Embryonic facial prominence (tissue), 1 donor: Measurements from ENCODE around the gene PSMA7.
"Not testable (repeated sequence)": the region's sequence is repeated elsewhere in the genome, so short reads cannot be mapped to it uniquely, and the experiment has no call there.

Experiments
- DNase-seq: peaks from one replicate; pipeline ENCODE4 v3.0.0-alpha.2; 2016; ENCODE audit errors: extremely low spot score

The PSMA7 gene

DNA sequence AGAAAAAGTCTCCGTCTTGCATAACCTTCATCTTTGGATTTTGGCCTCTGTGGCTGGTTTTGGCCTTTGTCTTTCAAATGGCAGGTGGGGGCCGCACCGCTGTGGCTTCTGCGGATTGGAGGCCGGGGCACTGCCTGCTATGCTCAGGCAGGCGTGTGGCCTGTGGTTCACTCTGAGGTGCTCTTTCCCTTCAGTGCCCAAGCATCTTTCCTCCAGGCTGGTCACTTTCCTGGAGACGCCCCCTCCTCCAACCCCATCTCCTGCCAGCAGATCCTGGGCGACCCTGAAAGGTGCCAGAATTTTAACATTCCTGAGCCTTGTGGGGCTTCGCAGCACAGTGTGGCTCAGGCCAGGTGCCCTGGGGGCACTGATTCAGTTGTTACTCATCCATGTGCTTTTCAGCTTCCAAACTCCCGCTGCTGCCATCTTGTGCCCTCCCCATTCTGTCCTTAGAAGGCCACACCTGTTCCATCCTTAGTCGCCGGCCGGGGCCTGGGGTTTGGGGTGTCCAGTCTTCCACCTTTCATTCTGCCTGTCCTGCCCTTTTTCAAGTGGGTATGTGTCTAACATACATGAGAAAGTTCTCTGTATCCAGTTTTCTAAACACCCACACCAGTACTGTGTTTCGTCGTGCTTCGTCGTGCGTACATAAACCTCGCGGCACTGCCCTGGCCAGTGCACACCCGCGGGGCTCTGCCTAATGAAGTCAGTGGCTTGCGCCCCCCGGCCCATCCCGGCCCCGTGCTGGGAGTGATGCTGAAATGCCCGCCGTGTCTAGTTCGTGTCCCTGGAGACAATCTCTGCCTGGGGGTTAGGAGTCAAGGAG, 12.4 kb upstream of the PSMA7 start:
- no peak for DNase-seq

DNA sequence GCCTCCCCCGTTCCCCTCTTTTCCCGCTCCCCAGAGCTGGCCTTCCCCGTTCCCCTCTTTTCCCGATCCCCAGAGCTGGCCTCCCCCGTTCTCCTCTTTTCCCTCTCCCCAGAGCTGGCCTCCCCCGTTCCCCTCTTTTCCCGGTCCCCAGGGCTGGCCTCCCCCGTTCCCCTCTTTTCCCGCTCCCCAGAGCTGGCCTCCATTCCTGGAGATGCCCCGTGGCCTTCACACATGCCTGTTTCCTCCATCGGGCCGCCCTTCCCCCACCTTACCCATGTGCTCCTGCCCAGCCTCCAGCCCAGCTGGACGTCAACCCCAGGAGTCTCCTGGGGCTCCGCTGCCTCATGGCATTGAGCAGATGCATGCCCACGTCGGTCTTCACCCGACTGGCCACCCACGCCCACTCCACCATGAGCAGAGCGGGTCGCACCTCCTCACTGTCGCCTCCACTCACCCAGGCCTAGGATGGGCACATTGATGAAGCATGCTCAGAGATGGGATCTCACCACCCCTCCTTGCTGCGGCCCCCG, 8.7 kb upstream of the PSMA7 start:
- no peak for DNase-seq

- no peak for DNase-seq
Observed at GRCh38 chr20:62151225-62151624, 8.0 kb upstream of the PSMA7 start.

DNA sequence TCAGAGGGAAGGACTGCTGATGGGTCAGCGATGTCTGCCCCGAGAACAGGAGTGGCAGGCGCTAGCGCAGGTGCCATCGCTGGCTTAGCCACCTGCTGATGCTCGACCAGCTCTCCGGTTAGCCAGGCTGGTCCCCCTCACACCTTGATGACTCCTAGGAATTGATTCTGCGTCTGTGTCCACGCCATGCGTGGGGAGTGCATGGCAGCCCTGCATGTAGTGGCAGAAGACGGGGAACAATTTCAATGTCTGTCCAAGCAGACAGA, 7.0 kb upstream of the PSMA7 start:
- DNase-seq = no peak

GRCh38 chr20:62149532-62150309, 6.5 kb upstream of the PSMA7 start:
- DNase-seq = peak; percentile 30

- no peak for DNase-seq
Observed at GRCh38 chr20:62148908-62149314, 5.7 kb upstream of the PSMA7 start.

- DNase-seq = not testable (repeated sequence)
Observed at GRCh38 chr20:62148383-62148782, 5.2 kb upstream of the PSMA7 start.

- DNase-seq = no peak
Observed at GRCh38 chr20:62147528-62147927, 4.3 kb upstream of the PSMA7 start.

DNA sequence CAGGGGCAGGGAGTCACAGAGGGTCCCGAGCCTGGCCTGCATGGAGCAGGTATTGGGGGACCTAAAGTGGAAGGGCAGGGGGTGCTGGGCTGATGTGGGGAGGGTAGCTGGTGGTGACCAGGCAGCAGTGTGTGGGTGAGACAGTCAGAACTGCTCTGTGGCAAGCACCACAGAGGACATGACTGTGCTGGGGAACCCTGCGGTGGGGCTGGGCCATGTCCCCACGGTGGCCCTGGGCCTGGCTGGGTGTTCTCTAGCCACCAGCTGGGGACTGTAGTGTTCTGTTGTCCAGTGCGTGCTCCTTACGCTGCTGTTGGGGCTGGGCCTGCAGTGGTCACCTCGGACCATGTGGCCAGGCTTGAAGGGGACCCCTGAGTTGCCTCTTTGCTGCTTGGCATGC, 3.9 kb upstream of the PSMA7 start:
- DNase-seq = no peak

DNA sequence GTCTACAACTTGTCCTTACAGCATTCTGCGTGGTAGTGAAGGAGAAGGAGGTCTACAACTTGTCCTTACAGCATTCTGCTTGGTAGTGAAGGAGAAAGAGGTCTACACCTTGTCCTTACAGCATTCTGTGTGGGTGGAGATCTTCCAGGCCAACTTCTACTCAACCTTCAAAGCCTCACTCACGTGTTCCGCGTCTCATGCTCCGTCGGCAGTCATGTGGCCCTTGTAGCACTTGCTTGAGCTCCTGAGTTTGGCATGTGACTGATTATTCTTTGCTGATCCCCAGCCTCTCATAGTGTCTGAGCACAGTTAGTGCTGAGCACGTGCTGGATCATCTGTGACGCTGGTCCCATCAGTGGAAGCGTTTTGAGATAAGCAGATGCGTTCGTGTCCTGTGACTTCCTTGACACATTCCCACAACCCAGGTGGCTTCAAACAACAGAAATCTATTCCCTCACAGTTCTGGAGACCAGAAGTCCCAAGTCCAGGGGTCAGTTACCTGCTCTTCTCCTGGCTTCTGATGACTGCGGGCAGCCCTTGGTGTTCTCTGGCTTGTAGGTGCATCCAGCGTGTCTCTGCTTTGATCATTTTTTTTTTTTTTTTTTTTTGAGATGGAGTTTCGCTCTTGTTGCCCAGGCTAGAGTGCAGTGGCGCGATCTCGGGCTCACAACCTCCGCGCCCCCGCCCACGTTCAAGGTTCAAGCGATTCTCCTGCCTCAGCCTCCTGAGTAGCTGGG, 3.0 kb upstream of the PSMA7 start:
- DNase-seq = no peak

DNA sequence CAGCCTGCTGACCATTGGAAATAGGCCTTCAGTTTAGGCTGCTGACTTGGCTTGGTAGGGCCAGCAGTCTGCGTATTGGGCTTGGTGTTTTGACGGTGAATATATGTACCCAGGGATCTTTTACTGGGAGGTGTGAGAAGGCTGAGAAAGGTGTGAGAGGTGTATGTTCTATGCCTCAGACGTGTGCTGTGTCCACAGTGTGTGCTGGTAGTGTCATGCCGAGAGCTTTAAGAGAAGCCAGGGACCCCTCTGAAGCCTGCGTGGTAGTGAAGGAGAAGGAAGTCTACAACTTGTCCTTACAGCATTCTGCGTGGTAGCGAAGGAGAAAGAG, 2.5 kb upstream of the PSMA7 start:
- no peak for DNase-seq

- DNase-seq = no peak
Observed at GRCh38 chr20:62143957-62144825, 997 bp upstream of the PSMA7 start.

- DNase-seq = no peak
Observed at GRCh38 chr20:62142252-62143080, 728 bp downstream of the PSMA7 start.

DNA sequence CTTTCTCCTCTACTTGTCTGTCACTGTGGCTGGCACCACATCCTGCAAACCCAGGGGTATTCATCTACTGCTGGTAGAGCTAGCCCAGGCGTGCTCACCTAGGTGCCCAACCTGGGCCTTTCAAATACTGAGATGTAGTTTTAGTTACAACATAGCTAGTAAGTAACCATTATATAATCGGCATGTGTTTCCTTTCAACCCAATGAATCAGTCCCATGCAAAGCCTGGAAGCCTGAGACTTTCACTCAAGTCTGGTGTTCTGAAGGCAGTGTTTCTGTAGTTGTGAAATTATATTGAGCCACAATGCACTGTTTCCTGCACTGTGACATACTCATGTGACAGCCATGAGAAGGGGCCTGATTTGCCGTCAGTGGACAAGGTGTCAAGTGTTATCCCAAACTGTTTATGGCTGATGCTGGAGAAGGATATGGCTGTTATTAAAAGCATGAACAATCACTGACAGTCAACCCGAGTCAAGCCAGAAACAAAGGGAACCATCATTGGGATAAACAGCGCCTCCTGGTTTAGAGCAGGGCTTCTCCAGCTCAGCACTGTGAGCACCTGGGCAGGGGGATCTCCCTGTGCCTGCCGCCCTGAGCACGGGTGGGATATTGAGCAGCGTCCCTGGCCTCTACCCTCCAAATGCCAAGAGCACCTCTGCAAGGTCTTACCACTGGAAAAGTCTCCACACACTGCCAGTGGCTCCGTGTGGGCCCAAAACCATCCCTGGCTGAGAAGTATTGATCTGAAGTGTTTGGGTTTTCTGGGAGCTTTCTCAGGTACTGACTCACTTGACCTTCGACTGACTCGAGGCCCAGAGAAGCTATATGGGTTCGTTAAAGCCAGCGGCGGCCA, 1.6 kb downstream of the PSMA7 start:
- no peak for DNase-seq

GRCh38 chr20:62141043-62141396, 2.2 kb downstream of the PSMA7 start:
- no peak for DNase-seq

DNA sequence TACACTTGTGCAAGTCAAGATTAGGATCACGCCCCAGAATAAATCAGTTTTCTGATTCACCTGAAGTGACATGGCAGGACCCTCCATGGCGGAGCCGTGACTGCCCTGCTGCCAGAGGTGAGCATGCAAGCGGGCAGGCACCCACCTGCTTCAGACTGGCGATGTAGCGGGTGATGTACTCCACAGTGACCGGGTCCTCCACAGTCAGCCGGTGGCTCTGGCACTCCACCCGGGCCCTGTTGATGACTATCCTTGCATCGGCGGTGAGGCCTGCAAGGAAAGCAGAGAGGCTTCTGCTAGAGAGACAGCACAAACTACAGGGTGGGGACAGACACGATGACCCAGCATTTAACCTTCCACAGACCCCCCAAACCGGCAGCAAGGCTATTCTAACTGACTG, 3.6 kb downstream of the PSMA7 start:
- DNase-seq = no peak

DNA sequence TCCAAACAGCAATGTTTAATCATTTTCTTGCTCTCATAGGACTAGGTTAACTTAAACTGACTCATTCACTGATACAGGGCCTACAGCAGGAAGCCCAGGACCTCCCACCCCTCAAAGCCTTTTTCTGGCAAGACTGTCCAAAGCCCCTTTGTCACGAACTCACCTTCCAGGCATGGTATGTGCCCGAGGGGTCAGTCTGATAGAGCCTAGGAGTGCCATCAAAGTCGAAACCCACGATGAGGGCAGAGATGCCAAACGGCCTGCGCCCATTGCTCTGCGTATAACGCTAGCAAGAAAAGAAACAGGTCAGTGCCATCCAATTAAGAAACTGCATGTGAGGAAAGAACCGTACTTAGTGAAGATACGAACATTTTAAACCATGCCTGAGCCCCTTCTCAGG, 4.3 kb downstream of the PSMA7 start:
- no peak for DNase-seq

GRCh38 chr20:62138204-62138543, 5.0 kb downstream of the PSMA7 start:
- no peak for DNase-seq

DNA sequence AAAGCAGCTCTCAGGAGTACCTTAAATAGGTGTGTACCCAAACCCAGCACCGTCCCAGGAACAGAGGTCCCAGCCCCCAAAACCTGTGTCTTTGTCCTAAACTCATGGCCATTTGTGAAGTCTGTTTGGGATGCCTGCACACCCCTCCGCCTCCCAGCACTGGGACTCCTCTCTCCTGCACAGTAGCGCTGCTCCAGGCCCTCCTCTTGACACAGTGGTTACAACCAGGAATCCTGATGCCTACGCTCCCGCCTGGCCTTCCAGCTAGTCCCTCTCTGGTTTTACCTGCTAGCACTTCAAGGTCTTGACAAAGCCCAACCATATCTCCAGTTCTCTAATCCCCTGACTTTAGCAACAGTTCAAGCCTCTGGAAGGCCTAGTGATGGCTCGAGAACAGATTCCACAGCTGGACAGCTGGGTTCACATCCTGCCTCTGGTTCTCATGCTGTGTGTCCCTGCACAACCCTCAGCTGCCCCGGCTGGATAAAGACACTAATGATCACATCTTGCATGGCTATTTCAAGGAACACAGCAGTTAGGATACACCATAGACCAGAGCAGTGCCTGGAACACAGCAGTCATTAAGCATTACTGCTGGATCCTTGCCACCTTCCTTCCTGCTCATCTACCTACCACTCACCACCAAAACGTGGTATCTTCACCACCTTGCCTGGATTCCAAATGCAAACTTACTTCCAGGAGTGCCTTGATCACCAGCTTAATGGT, 5.6 kb downstream of the PSMA7 start:
- DNase-seq = no peak

DNA sequence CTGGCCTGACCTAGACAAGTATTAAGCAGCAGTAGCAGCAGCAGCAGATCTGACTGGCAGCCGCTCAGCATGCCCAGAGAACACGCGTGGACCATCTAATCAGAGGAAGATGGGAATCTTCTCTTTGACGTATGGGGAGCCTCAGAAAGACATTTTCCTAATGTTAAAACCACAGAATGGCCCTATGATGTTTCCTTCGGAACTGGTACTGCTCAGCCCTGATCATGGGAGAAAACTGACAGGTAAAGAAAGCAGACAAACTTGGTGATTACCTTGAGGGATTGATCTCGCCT, 6.2 kb downstream of the PSMA7 start:
- no peak for DNase-seq
